GM12875 (cell line): ENCODE measurements around the gene TRPM5.

ENCODE experiments used
- H3K4me3 ChIP-seq: one replicate; pipeline ENCODE4 v1.5.1; 2011; ENCODE audit warnings: low read depth, low read length, control low read depth
- TF ChIP-seq, protein P1 (sequence below): IDR thresholded peaks from 2 replicates; pipeline ENCODE4 v1.5.1; 2011; ENCODE audit warnings: low read depth, mild to moderate bottlenecking, control low read depth, inconsistent platforms, low read length, moderate library complexity, borderline replicate concordance; ENCODE audit not compliant: insufficient read depth

TRPM5 gene

DNA sequence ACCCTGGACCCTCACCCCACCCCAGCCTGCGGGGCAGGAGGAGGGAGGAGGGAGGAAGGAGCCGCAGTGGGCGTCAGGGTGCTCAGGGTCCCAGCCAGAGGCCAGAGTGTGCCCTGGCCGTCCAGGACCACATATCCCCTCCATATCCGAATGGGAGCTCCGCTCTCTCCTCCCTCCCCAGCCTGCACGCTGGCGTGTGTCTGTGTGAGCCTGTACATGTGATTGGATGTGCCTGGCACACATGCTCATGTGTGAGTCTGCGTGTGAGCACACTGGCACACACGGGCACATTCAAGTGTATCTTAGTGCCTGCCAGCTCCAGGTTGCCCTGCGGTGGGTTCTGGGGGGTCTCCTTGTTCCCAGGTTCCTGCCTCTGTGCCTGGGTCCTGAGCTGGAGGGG, 35.6 kb downstream of the TRPM5 start:
- H3K4me3 ChIP-seq: no peak overlapping the region
- TF ChIP-seq, protein P1, sequence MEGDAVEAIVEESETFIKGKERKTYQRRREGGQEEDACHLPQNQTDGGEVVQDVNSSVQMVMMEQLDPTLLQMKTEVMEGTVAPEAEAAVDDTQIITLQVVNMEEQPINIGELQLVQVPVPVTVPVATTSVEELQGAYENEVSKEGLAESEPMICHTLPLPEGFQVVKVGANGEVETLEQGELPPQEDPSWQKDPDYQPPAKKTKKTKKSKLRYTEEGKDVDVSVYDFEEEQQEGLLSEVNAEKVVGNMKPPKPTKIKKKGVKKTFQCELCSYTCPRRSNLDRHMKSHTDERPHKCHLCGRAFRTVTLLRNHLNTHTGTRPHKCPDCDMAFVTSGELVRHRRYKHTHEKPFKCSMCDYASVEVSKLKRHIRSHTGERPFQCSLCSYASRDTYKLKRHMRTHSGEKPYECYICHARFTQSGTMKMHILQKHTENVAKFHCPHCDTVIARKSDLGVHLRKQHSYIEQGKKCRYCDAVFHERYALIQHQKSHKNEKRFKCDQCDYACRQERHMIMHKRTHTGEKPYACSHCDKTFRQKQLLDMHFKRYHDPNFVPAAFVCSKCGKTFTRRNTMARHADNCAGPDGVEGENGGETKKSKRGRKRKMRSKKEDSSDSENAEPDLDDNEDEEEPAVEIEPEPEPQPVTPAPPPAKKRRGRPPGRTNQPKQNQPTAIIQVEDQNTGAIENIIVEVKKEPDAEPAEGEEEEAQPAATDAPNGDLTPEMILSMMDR: no peak

- TF ChIP-seq, protein P1: no peak
- H3K4me3 ChIP-seq: no peak overlapping the region
Observed at GRCh38 chr11:2406878-2407410, 37.4 kb downstream of the TRPM5 start.

- H3K4me3 ChIP-seq: no peak overlapping the region
- TF ChIP-seq, protein P1: no peak
Observed at GRCh38 chr11:2406451-2406850, 37.9 kb downstream of the TRPM5 start.

GRCh38 chr11:2404735-2405196, 39.5 kb downstream of the TRPM5 start:
- no peak overlapping the region for H3K4me3 ChIP-seq
- TF ChIP-seq, protein P1: no peak

- TF ChIP-seq, protein P1: no peak
- H3K4me3 ChIP-seq: no peak overlapping the region
Observed at GRCh38 chr11:2402890-2403645, 41.2 kb downstream of the TRPM5 start.

DNA sequence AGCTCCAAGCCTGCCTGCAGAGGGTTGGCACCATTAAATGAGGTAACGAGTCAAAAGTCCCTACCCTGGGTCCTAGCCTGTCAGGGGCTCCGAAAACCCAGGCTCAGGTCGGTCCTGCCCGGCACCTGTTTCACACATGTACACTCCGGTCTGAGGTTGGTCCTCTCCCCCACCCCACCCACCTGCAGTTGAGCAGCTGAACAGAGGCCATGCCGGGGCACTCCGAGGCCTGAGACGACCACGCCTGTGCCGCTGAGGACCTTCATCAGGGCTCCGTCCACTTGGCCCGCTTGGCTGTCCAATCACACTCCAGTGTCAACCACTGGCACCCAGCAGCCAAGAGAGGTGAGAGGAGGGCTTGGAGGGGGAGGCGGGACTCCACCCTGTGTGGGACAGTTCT, 42.2 kb downstream of the TRPM5 start:
- H3K4me3 ChIP-seq: no peak overlapping the region
- TF ChIP-seq, protein P1: no peak

GRCh38 chr11:2401436-2401984, 42.8 kb downstream of the TRPM5 start:
- TF ChIP-seq, protein P1: peak; percentile 40; the same call in 1 of the 2 replicates
- peak overlapping the region; percentile 100 for H3K4me3 ChIP-seq
